IMR-90 (cell line): ENCODE measurements around the gene FAM89B. TPM values are rescaled to one million over a fixed set of nuclear protein-coding genes. Genes with fewer than 3 reads are reported as not detected.

Experiments used
- ATAC-seq: fragments of 200-7000 bp; cut with Tn5 transposase; 2 replicates; pipeline ENCODE4 v1.9.1; 2020; ENCODE audit warnings: low read depth, mild to moderate bottlenecking, moderate library complexity
- BruUV-seq: library from RNA; stranded (reverse); fragments of 400-500 nt; replicated peaks from 2 replicates; lab custom pipeline; 2021; lab: Mats Ljungman, UMichigan
- CTCF ChIA-PET: fragments of 300-600 bp; formaldehyde crosslinking; extraction: SDS; loops from one replicate; lab custom pipeline; 2021; ENCODE audit warnings: antibody characterized with exemption; lab: Yijun Ruan, JAX
- POLR2A ChIA-PET: fragments of 300-600 bp; sonication (Branson Sonifier 250); formaldehyde crosslinking; loops from one replicate; lab custom pipeline; 2022; ENCODE audit warnings: antibody characterized with exemption; ENCODE audit not compliant: unreplicated experiment; lab: Charles Lee
- DNase-seq: peaks from one replicate; pipeline ENCODE4 v3.0.0; 2013
- H2AFZ ChIP-seq: replicated peaks from 2 replicates; pipeline ENCODE3; 2013; ENCODE audit warnings: low read length, mild to moderate bottlenecking; ENCODE audit not compliant: poor library complexity
- H2AK5ac ChIP-seq: 2 replicates; pipeline ENCODE4 v1.6.1; 2013; ENCODE audit warnings: low read depth, low read length, inconsistent platforms
- H2AK9ac ChIP-seq: replicated peaks from 2 replicates; pipeline ENCODE3; 2013; ENCODE audit warnings: mild to moderate bottlenecking, low read depth, low read length, moderate library complexity; ENCODE audit not compliant: poor library complexity
- H2BK120ac ChIP-seq: 2 replicates; pipeline ENCODE4 v1.6.1; 2013; ENCODE audit warnings: low read depth, low read length, inconsistent platforms
- H2BK15ac ChIP-seq: 3 replicates; pipeline ENCODE4 v1.6.1; 2013; ENCODE audit warnings: low read depth, low read length, inconsistent platforms
- H2BK20ac ChIP-seq: 2 replicates; pipeline ENCODE4 v1.6.1; 2013; ENCODE audit warnings: low read depth, mild to moderate bottlenecking, inconsistent platforms, low read length, moderate library complexity
- H2BK5ac ChIP-seq: 2 replicates; pipeline ENCODE4 v1.6.1; 2013; ENCODE audit warnings: mild to moderate bottlenecking, low read depth, low read length, inconsistent platforms; ENCODE audit not compliant: poor library complexity, severe bottlenecking
- H3K14ac ChIP-seq: replicated peaks from 2 replicates; pipeline ENCODE4 v1.6.1; 2013; ENCODE audit warnings: low read depth, low read length, inconsistent platforms
- H3K18ac ChIP-seq: 2 replicates; pipeline ENCODE4 v1.6.1; 2013; ENCODE audit warnings: low read depth, low read length, control low read depth
- H3K23ac ChIP-seq: 2 replicates; pipeline ENCODE4 v1.6.1; 2013; ENCODE audit warnings: low read depth, low read length, inconsistent platforms
- H3K27ac ChIP-seq: 2 replicates; pipeline ENCODE4 v1.5.1; 2013; ENCODE audit warnings: mild to moderate bottlenecking, control low read depth, low read length; ENCODE audit not compliant: insufficient read depth
- H3K27me3 ChIP-seq: 2 replicates; pipeline ENCODE4 v1.6.1; 2013; ENCODE audit warnings: low read length; ENCODE audit not compliant: control insufficient read depth, insufficient read depth
- H3K36me3 ChIP-seq: 2 replicates; pipeline ENCODE4 v1.6.1; 2013; ENCODE audit warnings: low read length, mixed read lengths; ENCODE audit not compliant: control insufficient read depth, insufficient read depth
- H3K4ac ChIP-seq: 2 replicates; pipeline ENCODE4 v1.6.1; 2013; ENCODE audit warnings: low read depth, low read length, inconsistent platforms
- H3K4me1 ChIP-seq: 2 replicates; pipeline ENCODE4 v1.6.1; 2013; ENCODE audit warnings: low read length, mixed read lengths; ENCODE audit not compliant: control insufficient read depth, insufficient read depth
- H3K4me2 ChIP-seq: 2 replicates; pipeline ENCODE4 v1.6.1; 2013; ENCODE audit warnings: low read depth, mild to moderate bottlenecking, control low read depth, low read length, moderate library complexity
- H3K4me3 ChIP-seq: 2 replicates; pipeline ENCODE4 v1.5.1; 2013; ENCODE audit warnings: low read depth, mild to moderate bottlenecking, control low read depth, low read length, moderate library complexity; ENCODE audit not compliant: insufficient read depth
- H3K56ac ChIP-seq: 2 replicates; pipeline ENCODE4 v1.6.1; 2013; ENCODE audit warnings: low read length, inconsistent platforms; ENCODE audit not compliant: insufficient read depth; ENCODE audit errors: extremely low read depth
- H3K79me1 ChIP-seq, 2 experiments: 2 replicates each; pipeline ENCODE4 v1.6.1; 2013; ENCODE audit warnings: low read length in 2 of 2, inconsistent platforms in 1 of 2, low read depth in 1 of 2
- H3K9ac ChIP-seq: 2 replicates; pipeline ENCODE4 v1.6.1; 2013; ENCODE audit warnings: low read depth, low read length, control low read depth
- H3K9me1 ChIP-seq: 2 replicates; pipeline ENCODE4 v1.6.1; 2013; ENCODE audit warnings: low read length, inconsistent platforms; ENCODE audit not compliant: insufficient read depth
- H3K9me3 ChIP-seq: 2 replicates; pipeline ENCODE4 v1.6.1; 2013; ENCODE audit warnings: low read length; ENCODE audit not compliant: control insufficient read depth, insufficient read depth
- H4K20me1 ChIP-seq: 2 replicates; pipeline ENCODE4 v1.6.1; 2013; ENCODE audit warnings: low read length, inconsistent platforms; ENCODE audit not compliant: insufficient read depth
- H4K5ac ChIP-seq: 2 replicates; pipeline ENCODE4 v1.6.1; 2013; ENCODE audit warnings: mild to moderate bottlenecking, low read depth, low read length, control low read depth
- H4K8ac ChIP-seq, 2 experiments: 2 replicates each; pipeline ENCODE4 v1.6.1; 2013; ENCODE audit warnings: low read depth in 2 of 2, low read length in 2 of 2, control low read depth in 1 of 2, inconsistent platforms in 1 of 2
- H4K91ac ChIP-seq: 2 replicates; pipeline ENCODE4 v1.6.1; 2013; ENCODE audit warnings: low read depth, low read length, inconsistent platforms; ENCODE audit not compliant: insufficient read depth
- BHLHE40 ChIP-seq: fragments of 150-350 bp; IDR thresholded peaks from 2 replicates; pipeline ENCODE4 v1.6.1; 2016; ENCODE audit warnings: mild to moderate bottlenecking, low read depth, low read length
- CEBPB ChIP-seq: IDR thresholded peaks from 2 replicates; pipeline ENCODE4 v1.6.1; 2012; ENCODE audit warnings: low read depth, low read length, improper control_type of control experiment
- CHD1 ChIP-seq: IDR thresholded peaks from 2 replicates; pipeline ENCODE4 v1.6.1; 2012; ENCODE audit warnings: low read depth, low read length, improper control_type of control experiment
- FOS ChIP-seq: fragments of 150-350 bp; IDR thresholded peaks from 2 replicates; pipeline ENCODE4 v1.6.1; 2016; ENCODE audit warnings: low read depth, low read length
- MAFK ChIP-seq: IDR thresholded peaks from 2 replicates; pipeline ENCODE4 v1.6.1; 2012; ENCODE audit warnings: low read depth, low read length, improper control_type of control experiment
- MAZ ChIP-seq: IDR thresholded peaks from 2 replicates; pipeline ENCODE4 v1.6.1; 2012; ENCODE audit warnings: low read depth, mild to moderate bottlenecking, low read length, improper control_type of control experiment, moderate library complexity, borderline replicate concordance
- MXI1 ChIP-seq: IDR thresholded peaks from 2 replicates; pipeline ENCODE4 v1.6.1; 2012; ENCODE audit warnings: low read depth, mild to moderate bottlenecking, low read length, moderate library complexity, borderline replicate concordance
- NFE2L2 ChIP-seq: fragments of 150-350 bp; IDR thresholded peaks from 2 replicates; pipeline ENCODE4 v1.6.1; 2016; ENCODE audit warnings: low read depth, mild to moderate bottlenecking, low read length
- POLR2A ChIP-seq: IDR thresholded peaks from 2 replicates; pipeline ENCODE4 v1.6.1; 2012; ENCODE audit warnings: mild to moderate bottlenecking, low read depth, low read length
- RAD21 ChIP-seq: IDR thresholded peaks from 2 replicates; pipeline ENCODE4 v1.6.1; 2012; ENCODE audit warnings: low read length, improper control_type of control experiment
- RCOR1 ChIP-seq: IDR thresholded peaks from 2 replicates; pipeline ENCODE4 v1.6.1; 2012; ENCODE audit warnings: mild to moderate bottlenecking, low read length, improper control_type of control experiment; ENCODE audit not compliant: insufficient replicate concordance
- RFX5 ChIP-seq: IDR thresholded peaks from 2 replicates; pipeline ENCODE4 v1.8.0; 2012; ENCODE audit warnings: low read depth, mild to moderate bottlenecking, low read length, moderate library complexity
- SMC3 ChIP-seq: fragments of 150-350 bp; IDR thresholded peaks from 2 replicates; pipeline ENCODE4 v1.6.1; 2016; ENCODE audit warnings: low read depth, mild to moderate bottlenecking, antibody characterized with exemption, low read length, moderate library complexity
- USF2 ChIP-seq: fragments of 150-350 bp; IDR thresholded peaks from 2 replicates; pipeline ENCODE4 v1.6.1; 2017; ENCODE audit warnings: mild to moderate bottlenecking, antibody characterized with exemption, low read length, low read depth
- WGBS, 2 experiments: methylation state at CpG; one replicate each; pipeline versions ENCODE4 v1.1.5 to v1.1.7; 2013; ENCODE audit warnings: missing lambda C conversion rate in 2 of 2; ENCODE audit not compliant: insufficient read length in 1 of 2; ENCODE audit errors: extremely low coverage in 2 of 2; 5-methylcytosine and 5-hydroxymethylcytosine counted together
- dilution Hi-C: fragments of 300-500 bp; cut with HindIII; formaldehyde crosslinking; loops from one replicate; pipeline ENCODE4 v1.14.3; 2018; ENCODE audit warnings: low sequenced_read_pairs; ENCODE audit not compliant: unreplicated experiment
- in situ Hi-C: fragments of 300-500 bp; cut with MboI; formaldehyde crosslinking; loops from 3 replicates; pipeline ENCODE4 v1.14.3; 2019; ENCODE audit warnings: low sequenced_read_pairs, inconsistent platforms, mixed read lengths
- intact Hi-C: fragments of 100-400 bp; cut with micrococcal nuclease; formaldehyde crosslinking; loops from 2 replicates; pipeline ENCODE4 v1.10.0; 2022
- polyA plus RNA-seq, 3 experiments: library from polyadenylated mRNA; depleted of rRNA; stranded (reverse); fragments of >200 nt; gene quantifications; 2 replicates each; pipeline ENCODE4 v1.2.3, GENCODE V29; 2012; ENCODE audit warnings: low replicate concordance in 1 of 3
- total RNA-seq: library from RNA; depleted of rRNA; stranded (reverse); fragments of >200 nt; gene quantifications from 2 replicates; pipeline ENCODE4 v1.2.3, GENCODE V29; 2012
- TF ChIP-seq, protein P1 (sequence below): conservative IDR thresholded peaks from 2 replicates; pipeline ENCODE4 v1.5.1; 2012; ENCODE audit warnings: mild to moderate bottlenecking, low read depth, low read length, improper control_type of control experiment
- TF ChIP-seq, protein P2 (sequence below): fragments of 150-350 bp; IDR thresholded peaks from 2 replicates; pipeline ENCODE4 v1.6.1; 2016; ENCODE audit warnings: low read depth, mild to moderate bottlenecking, low read length, moderate library complexity, borderline replicate concordance

The FAM89B gene
- total and polyA plus RNA-seq, 2 of the 4 experiments (the other 2 are of a cell fraction) = 12.0 to 65.5 TPM

- H3K9me3 ChIP-seq = no peaks in the 10 kb centered on the region
- peaks cover 19% of the 10 kb centered on the region for H4K20me1 ChIP-seq
- no peak overlapping the region for H3K4me3 ChIP-seq
- 62% methylated on average over 23 of the region's 37 CpGs; no CpG with 5 or more reads in 1 of the 2 experiments for WGBS, 2 experiments
- no peak overlapping the region for H3K9ac ChIP-seq
- H3K56ac ChIP-seq = no peak overlapping the region
- no peak overlapping the region for H2BK20ac ChIP-seq
- CTCF ChIA-PET = no interaction called here
- H4K91ac ChIP-seq = no peak overlapping the region
- H2BK5ac ChIP-seq = no peak overlapping the region
- H3K18ac ChIP-seq = no peak overlapping the region
- dilution Hi-C loops (no loop called here), in situ Hi-C loops (no loop called here), intact Hi-C loops (no loop called here)
- no peak overlapping the region for H3K23ac ChIP-seq
- BruUV-seq = no TSS peak
- H2AK5ac ChIP-seq = no peak overlapping the region
- H2BK120ac ChIP-seq = no peak overlapping the region
- H4K8ac ChIP-seq = no peak overlapping the region
- ATAC-seq (no peak), DNase-seq (no peak)
- no peak overlapping the region for H2BK15ac ChIP-seq
- H2AFZ ChIP-seq = no peak overlapping the region
- no peak overlapping the region for H3K4me2 ChIP-seq
- H3K27me3 ChIP-seq = no peaks in the 10 kb centered on the region
- no peak overlapping the region for H3K27ac ChIP-seq
- H3K4ac ChIP-seq = no peak overlapping the region
- peaks cover 16 to 42% of the 10 kb centered on the region in 2 experiments for H3K79me1 ChIP-seq
- H3K14ac ChIP-seq = no peak overlapping the region
- TF ChIP-seq POLR2A (no peak), NFE2L2 (no peak), RAD21 (no peak), CHD1 (no peak), USF2 (no peak), MAZ (no peak), RCOR1 (no peak), CEBPB (no peak), MAFK (no peak), FOS (no peak), BHLHE40 (no peak), MXI1 (no peak), SMC3 (no peak), RFX5 (no peak)
- TF ChIP-seq, protein P1, sequence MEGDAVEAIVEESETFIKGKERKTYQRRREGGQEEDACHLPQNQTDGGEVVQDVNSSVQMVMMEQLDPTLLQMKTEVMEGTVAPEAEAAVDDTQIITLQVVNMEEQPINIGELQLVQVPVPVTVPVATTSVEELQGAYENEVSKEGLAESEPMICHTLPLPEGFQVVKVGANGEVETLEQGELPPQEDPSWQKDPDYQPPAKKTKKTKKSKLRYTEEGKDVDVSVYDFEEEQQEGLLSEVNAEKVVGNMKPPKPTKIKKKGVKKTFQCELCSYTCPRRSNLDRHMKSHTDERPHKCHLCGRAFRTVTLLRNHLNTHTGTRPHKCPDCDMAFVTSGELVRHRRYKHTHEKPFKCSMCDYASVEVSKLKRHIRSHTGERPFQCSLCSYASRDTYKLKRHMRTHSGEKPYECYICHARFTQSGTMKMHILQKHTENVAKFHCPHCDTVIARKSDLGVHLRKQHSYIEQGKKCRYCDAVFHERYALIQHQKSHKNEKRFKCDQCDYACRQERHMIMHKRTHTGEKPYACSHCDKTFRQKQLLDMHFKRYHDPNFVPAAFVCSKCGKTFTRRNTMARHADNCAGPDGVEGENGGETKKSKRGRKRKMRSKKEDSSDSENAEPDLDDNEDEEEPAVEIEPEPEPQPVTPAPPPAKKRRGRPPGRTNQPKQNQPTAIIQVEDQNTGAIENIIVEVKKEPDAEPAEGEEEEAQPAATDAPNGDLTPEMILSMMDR = no peak
- TF ChIP-seq, protein P2, sequence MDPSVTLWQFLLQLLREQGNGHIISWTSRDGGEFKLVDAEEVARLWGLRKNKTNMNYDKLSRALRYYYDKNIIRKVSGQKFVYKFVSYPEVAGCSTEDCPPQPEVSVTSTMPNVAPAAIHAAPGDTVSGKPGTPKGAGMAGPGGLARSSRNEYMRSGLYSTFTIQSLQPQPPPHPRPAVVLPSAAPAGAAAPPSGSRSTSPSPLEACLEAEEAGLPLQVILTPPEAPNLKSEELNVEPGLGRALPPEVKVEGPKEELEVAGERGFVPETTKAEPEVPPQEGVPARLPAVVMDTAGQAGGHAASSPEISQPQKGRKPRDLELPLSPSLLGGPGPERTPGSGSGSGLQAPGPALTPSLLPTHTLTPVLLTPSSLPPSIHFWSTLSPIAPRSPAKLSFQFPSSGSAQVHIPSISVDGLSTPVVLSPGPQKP = no peak
- POLR2A ChIA-PET = no interaction called here
- peaks cover 27% of the 10 kb centered on the region for H3K36me3 ChIP-seq
- H4K5ac ChIP-seq = no peak overlapping the region
- peaks cover 20% of the 10 kb centered on the region for H3K4me1 ChIP-seq
- peaks cover 11% of the 10 kb centered on the region for H3K9me1 ChIP-seq
- no peak overlapping the region for H2AK9ac ChIP-seq
These were observed 18.9 kb upstream of the FAM89B start for GRCh38 chr11:65553301-65554001.
